ENCODE results near the gene GSG1.

GRCh38 chr12:13045816-13046215 is 57.7 kb downstream of the GSG1 start:
- TF ChIP-seq CTCF (IDR thresholded peaks at IDR 0.05; ENCODE audit: insufficient read depth, low read depth, low read length) (no peak), EZH2 (IDR thresholded peaks at IDR 0.05; ENCODE audit: insufficient read depth, low read length) (no peak)
